HG03460 (cell line): ENCODE results near the gene COL15A1.

ENCODE experiments used
- ATAC-seq: cut with Tn5 transposase; IDR thresholded peaks from one replicate; pipeline ENCODE4 v1.9.1; 2021; ENCODE audit not compliant: unreplicated experiment

Gene COL15A1

DNA sequence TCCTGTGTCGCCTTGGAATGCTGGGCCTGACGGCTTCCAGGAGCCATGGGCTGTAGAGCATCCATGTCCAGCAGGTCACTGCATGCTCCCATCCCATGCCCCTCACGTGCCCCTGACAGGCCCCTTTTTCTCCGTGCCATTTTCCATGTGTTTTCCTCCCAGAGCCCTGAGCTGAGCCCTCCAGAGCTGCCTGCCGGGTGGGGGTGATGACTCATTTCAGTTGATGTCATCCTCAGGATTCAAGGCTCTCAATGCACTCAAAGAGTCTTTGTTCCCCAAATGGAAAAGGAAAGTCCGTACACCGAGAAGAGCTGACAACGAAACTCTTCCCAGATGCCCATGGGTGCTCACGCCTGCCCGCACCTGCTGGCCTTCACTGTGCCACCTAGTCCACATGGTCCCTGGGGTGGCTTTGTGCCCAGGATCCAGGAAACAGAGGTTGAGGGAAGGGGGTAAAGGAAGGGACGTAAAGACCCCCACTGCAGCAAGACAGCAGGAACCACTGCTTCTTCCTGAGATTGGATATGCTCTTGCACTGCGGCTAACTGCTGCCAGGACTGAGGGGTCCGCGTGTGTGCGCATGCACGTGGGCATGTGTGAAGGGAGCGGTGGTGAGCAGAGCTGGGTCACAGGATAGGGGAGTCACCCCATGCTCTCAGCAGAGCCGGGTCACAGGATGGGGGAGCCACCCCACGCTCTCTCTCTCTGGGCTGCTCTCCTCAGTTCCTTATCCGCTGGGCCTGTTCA, 27.6 kb downstream of the COL15A1 start:
- no peak for ATAC-seq

DNA sequence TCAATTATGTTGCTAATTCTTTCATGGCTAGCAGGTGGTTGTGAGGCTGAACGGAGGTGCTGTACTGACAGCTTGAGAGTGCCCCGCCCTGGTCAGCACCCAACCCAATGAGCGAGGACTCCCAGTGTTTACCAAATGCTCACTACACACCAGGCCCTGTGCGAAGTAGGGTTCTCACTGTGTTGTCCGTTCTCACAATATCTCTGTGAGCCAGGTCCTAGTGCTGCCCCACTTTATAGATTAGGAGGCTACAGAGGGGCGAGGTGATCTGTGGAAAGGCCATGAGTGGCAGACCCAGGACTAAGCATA, 28.2 kb downstream of the COL15A1 start:
- ATAC-seq, result no peak

DNA sequence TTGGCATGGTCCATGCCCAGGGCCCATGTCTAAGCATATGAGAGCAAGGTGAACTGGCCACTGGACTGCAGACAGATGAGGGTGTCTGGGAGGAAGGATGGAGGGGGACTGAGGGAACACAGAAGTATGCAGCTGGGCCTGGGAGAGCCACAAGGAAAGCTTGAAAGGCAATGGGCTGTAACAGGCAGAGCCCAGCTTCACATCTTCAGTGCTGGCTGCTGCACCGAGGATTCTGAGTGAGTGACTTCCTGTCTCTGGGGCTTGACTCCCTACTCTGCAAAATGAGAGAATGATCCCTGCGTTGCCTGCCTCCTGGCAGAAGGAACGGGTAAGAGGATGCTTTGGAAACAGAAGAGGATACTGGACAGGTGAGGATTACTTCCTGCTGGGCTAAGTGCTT, 29.0 kb downstream of the COL15A1 start:
- no peak for ATAC-seq

DNA sequence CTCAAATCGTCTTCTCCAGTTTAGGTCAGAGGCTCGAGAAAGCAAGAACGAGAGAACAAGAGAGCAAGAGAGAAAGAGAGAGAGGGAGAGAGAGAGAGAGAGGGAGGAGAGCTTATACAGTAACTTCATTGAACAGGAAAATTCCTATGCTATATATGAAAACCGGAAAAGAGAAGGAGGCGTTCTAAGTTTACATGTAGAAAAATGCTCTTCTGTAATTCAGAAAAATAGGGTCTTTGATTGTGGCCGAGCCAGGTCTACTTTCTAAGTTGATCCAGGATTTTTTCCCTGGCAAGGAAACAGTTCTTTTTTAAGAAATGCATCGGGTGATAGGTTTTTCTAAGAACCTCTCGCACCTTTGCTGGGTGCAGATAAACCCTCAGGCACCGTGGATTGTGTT, 29.5 kb downstream of the COL15A1 start:
- ATAC-seq, result no peak

DNA sequence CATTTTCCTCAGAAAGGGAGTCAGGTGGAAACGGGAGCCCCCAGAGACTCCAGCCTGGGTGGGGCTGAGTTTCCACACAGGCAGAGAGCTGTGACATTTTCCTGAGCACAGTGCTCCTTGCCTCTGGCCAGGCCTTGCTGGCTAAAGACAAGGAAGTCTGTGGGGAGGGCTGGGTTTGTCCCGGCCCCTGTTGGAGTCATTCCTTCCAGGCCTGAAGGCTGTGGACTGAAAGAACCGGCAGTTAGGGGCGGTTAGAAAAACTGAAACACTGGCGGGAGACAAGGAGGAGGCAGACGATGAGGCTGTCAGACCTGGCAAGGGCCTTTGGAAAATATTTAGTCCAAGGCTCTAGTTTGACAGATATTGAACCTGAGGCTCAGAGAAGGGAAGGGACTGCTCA, 29.9 kb downstream of the COL15A1 start:
- no peak for ATAC-seq

DNA sequence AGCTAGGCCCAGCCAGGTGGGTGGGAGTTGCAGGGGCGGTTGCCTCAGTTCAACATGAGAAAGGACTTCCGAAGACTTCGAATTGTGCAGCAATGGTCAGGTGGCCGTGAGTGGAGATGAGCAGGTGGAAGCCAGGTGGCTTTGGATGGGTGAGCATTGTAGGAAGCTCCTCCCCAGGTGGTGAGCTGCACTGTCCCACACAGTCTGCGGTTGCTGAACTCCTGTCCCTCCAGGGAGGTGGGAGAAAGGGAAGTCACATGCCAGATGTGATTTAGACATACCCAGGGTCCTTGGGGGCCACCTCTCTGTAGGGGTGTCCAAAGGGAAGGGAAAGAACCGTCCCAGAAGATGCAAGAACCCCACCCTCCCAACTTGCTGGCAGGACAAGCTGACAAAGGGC, 30.4 kb downstream of the COL15A1 start:
- no peak for ATAC-seq

DNA sequence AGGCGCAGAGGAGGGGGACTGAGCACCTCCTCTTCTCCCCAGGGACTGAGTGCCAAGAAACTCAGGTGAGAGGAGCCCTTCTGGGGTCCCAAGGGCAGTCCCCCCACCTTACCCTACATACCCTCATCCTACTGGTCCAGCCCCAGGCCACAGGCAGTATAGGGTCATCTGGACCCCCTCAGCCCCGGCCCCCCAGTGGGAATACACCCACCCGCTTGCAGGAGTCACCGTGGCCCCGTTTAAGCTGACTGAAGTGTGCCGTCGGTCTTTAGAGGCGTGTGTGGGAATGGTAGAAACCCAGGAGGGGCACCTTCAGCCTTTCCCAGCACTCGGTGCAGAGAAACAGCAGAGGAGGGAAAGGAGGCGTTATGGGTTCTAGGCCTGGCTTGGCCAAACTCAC, 30.8 kb downstream of the COL15A1 start:
- no peak for ATAC-seq

DNA sequence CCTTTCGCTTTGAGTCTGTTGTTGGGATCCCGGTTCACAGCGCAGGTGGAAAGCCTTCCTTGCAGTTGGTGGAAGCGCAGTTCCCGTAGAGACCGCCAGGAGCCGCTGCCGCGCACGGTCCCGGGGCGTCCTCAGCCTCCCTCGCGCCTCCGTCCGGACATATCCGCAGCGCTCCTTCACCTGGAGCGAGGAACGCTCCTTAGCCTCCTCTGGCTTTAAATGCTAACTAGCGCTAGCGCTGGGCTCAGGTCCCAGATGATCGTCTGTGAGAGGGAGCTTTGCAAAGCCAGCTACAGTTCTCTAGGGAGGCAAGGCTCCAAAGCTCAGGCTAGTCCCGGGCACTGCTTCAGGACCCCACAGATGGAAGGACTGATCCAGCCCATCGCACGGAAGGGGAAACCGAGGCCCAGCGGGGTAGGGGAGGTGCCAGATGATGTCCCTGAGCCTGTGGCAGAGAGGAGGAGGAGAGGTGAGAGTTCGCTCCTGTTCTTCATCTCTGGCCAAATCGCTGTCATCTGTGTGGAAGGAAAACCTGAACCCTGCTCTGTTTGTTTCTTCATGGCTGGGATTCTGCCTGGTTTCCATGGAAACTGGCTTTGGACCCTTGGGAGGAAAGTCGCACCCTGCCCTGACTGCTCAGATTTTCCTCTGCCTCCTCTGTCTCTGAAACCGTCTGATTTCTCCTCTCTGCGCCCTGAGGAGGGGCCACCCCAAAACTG, 31.4 kb downstream of the COL15A1 start:
- peak; percentile 83 for ATAC-seq

DNA sequence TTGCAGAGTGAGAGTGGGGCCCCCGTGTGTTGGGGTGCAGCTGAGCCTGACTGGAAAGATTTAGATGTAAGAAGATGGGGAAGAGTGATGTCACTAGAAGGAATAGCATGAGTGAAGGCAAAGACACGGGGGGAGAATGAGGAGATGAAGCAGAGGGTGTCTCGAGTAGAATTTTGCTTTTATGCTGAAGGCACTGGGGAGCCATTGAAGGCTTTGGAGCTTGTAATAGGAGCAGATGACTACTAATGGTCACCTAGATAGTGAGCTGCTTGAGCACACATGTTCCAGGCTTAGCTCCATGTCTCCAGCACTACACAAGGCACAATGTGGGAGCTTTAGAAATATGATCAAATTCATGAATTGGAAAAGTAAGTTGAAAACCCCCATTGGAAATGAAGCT, 32.1 kb downstream of the COL15A1 start:
- no peak for ATAC-seq

DNA sequence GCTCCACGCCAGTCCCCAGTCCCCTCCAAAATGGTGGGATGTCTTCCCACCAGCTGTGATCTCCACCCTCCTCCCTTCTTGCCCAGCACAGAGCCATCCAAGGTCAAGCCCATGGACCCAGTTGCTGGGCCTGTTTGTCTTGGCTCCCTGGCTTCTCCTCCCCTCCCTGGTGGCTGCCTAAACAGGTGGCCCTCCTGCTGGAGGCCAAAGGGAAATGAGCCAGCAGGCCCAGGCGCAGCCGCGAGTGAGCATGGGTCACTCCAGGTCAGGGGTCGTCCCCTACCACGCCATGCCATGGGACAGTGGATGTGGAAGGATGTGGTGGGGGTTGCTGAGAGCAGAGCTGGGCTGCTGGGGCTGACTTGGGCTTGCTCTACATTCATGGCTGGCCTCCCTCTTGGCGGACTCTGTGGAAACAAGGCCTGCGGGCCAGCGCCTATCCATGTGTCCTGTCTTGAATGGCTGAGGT, 33.6 kb downstream of the COL15A1 start:
- ATAC-seq, result no peak

DNA sequence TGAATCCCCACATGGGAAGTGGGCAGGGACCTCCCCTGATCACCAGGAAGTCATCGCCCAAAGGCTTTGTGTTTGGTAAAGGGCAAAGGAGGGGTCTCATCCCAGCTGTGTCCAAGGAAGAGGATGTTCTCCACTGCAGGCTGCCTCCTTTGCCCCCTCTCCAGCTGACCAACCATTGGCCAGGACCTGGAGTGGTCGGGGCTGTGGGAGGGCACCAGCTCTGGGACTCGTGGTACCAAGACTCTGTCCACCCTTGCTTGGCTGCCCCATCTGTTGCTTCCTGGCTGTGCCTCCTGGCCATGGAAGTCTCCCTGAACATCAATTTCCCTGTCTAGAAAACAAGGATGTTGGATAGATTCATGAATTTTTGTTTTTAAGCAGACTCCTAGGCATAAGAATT, 34.1 kb downstream of the COL15A1 start:
- ATAC-seq, result no peak

DNA sequence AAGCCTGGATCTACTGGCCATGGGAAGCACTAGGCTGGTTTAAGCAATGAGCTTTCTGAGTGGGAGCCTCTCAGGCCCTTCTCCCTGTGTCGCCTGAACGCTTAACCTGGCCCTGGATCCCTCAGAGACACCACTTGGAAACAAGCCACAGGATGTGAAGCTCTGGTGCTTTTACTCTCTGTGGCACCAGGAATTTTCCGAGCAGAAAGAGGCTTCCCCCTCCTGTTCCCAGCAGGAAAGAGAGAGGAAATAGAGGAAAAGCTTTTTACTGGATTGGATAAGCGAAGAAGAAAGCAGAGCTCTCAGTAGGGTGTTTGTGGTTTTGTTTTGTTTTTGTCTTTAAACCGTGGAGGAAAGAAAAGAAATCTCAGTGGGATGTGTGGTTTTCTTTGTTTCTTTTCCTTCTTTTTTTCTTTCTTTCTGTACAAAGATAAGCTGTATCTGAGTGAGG, 34.5 kb downstream of the COL15A1 start:
- ATAC-seq, result no peak

DNA sequence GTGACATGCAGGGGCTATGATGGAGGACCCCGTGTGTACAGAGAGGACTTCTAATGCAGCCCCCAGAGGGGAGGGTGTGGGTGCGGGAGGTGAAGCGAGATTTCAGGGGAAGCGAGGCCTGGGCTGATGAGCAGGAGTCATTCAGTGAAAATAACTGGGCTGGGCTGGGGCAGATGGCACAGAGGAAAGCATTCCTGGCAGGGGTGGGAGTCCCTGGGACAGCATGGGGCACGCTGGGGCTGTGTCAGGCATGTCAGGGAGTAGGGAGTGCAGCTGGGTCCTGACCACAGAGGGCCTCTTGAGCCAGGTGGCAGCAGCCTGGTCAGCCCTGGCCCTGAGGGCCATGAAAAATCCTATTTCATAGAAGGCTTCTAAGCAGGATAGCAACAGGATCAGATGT, 36.6 kb downstream of the COL15A1 start:
- ATAC-seq, result no peak

DNA sequence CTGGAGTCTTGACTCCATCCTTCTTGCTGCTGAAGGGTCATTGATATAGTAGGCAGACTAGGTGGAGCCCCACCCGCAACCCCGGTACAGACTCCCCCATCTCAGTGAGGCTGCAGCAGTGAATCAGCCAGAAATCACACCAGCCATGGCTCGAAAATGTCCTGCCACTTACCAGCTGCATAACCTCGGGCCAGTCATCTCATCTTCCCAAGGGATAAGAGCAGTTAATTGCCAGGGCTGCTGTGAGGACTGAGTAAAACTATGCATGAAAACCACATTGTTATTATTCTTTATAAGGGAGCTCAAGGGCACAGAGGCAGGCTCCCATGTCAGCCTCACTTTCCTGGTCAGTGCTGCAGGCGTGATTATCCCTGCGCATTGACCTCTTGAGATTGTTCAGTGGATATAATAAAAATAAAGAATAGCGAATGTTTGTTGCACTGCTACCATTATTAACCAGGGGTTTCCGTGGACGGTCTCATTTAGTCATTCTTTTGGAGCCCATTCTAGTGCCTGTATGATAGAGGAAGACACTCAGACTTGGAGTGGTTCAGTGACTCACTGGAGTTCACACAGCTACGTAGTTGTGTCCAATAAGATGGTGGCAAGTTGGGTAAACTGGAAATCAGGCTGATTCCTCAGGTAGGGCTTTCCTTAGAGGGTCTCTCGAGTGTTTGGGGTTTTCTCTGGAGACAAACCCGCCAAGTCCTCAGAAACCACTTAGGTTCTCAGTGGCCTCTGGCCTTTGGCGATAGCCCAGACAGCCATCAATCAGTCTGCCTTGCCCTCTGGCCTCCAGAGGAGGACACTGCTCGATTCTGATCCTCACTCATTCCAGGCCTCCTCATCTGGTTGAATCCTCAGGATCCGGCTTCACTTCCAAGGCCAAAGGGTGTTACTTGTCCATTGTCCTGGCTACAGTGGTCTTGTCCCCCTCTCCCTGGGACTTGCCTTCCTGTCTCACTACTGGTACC, 39.9 kb downstream of the COL15A1 start:
- no peak for ATAC-seq

DNA sequence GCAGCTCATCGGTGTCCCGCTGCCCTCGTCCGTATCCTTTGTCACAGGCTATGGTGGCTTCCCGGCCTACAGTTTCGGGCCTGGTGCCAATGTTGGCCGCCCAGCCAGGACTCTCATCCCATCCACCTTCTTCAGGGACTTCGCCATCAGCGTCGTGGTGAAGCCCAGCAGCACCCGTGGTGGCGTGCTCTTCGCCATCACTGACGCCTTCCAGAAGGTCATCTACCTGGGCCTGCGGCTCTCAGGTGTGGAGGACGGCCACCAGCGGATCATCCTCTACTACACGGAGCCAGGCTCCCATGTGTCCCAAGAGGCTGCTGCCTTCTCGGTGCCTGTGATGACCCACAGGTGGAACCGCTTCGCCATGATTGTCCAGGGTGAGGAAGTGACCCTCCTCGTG, 41.9 kb downstream of the COL15A1 start:
- no peak for ATAC-seq

DNA sequence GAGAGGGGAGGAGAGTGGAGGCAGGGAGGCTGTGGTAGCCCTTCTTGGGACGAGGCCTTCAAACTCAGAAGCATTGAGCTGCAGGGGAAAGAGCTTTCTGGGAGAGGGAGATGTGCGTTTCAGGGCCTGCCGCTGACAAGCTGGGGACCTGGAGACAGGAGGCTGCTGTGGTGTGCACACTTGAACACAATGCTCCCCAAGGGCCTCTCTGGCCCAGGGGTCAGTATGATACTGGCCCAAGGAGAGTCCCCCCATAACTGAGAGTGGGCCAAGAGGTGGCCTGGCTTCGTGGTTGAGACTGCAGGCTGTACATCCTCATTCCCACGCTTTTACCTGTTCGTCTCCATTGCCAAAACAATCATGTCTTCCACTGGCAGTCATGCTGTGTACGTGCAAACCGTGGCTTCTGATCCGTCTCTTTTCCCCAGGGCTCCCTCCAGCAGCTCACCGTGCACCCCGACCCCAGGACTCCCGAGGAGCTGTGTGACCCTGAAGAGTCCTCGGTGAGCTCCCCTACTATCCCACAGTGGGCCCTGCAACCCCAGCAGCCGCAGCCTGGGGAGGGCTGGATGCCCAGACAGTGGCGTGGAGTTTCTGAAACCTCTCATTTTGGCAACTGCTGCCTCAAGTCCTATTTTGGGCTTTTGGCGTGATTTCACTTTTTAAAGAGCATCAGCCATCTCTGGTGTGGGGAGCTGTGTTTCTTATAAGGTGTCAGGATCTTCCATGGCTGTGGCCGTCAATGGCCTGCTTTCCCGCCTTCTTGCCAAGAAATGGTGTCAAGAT, 43.4 kb downstream of the COL15A1 start:
- no peak for ATAC-seq

DNA sequence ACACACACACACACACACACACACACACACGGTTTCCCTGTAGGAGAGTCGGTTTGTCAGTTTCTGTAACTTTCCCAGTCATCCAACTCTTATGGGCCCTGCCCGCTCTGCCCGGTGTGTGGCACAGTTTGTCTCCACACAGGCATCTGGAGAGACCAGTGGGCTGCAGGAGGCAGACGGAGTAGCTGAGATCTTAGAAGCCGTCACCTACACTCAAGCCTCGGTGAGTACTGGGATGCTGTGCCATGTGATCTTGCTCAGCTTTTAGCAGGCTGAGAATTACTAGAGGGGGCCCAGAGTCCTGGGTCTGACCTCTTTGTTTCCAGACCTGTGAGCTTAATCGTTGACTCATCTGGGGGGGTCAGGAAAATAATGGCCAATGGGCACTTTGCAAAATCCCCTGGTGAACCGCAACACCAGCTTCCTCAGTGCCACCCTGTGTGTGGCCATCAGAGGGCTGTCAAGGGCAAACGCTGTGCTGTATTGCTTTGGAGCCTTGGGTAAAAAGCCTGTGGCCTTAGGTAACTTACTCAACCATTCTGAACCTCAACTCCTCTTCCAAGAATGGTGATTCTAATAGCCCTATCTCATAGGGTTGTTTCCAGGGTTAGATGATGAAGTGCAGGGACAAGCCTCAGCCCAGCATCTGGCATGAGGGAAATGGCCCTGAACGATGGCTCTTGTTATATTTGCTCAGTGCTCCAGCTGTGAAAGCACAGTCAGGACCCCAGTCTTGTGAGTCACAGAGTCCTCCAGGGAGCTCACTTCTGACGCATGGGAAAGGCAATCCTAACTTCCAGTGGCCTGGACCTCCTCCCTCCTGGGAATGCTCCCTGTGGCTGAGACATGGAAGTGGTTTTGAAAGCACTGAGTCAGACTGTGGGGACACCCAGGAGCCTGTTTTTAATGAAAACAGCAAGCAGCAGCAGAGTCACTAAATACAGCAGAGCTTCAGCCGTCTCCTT, 45.6 kb downstream of the COL15A1 start:
- ATAC-seq, result no peak

DNA sequence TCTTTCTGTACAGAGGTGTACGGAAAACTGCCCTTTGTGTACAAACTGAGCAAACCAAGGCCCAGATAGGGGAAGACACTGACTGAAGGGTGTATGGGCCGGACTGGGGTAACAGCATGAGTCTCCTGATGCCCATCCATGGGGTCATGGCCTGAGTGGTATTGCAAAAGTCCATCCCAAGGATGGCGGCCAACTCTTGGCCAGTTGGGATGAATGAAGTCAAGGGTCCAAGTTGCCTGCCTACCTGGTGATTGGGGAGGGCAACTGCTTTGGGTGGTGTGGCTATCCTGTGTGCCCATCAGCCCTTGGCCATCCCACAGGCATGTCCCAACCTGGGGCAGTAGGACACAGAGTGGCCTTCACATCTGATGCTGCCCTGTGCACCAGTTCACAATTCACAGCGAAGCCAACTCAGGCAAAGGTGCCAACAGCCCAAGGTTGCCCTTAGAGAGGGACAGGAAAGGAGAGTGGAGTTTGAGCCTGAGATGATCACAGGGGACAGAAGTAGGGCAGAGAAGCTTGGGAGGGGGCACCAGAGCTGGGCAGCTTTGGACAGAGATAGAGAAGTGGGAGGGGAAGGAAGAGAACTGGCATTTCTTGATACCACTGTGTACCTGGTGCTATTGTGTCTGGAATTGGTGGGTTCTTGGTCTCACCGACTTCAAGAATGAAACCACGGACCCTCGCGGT, 46.6 kb downstream of the COL15A1 start:
- no peak for ATAC-seq
